Renal pelvis (tissue), 4 donors: ENCODE measurements around the gene PSD. TPM values are rescaled to one million over a fixed set of nuclear protein-coding genes. Genes with fewer than 3 reads are reported as not detected.

ENCODE experiments used
- DNase-seq: peaks from one replicate; pipeline ENCODE4 v3.0.0-alpha.2; 2013
- polyA plus RNA-seq, 3 donors: library from polyadenylated mRNA; unstranded; fragments of 120-200 nt; gene quantifications; one replicate each; pipeline ENCODE4 v1.2.1, GENCODE V29; 2013; ENCODE audit not compliant: insufficient read length in 3 of 3

Gene PSD
- polyA plus RNA-seq, 3 donors = 10.2 to 13.2 (median 12.2) TPM

- DNase-seq = no peak
These were observed 26.3 kb downstream of the PSD start for GRCh38 chr10:102392306-102392705.

- DNase-seq = no peak
These were observed 28.7 kb downstream of the PSD start for GRCh38 chr10:102389894-102390293.

GRCh38 chr10:102384606-102385429, 33.8 kb downstream of the PSD start:
- no peak for DNase-seq

- no peak for DNase-seq
These were observed 34.5 kb downstream of the PSD start for GRCh38 chr10:102384053-102384452.

GRCh38 chr10:102382871-102383270, 35.7 kb downstream of the PSD start:
- DNase-seq = no peak

- no peak for DNase-seq
These were observed 36.6 kb downstream of the PSD start for GRCh38 chr10:102381983-102382382.

- DNase-seq = no peak
These were observed 39.2 kb downstream of the PSD start for GRCh38 chr10:102379383-102379782.

- DNase-seq = no peak
These were observed 41.7 kb downstream of the PSD start for GRCh38 chr10:102376901-102377300.

GRCh38 chr10:102375867-102376266, 42.7 kb downstream of the PSD start:
- DNase-seq = no peak

GRCh38 chr10:102375250-102375649, 43.3 kb downstream of the PSD start:
- no peak for DNase-seq

GRCh38 chr10:102371295-102371694, 47.3 kb downstream of the PSD start:
- DNase-seq = no peak

GRCh38 chr10:102368077-102368476, 50.5 kb downstream of the PSD start:
- DNase-seq = no peak

- no peak for DNase-seq
These were observed 51.1 kb downstream of the PSD start for GRCh38 chr10:102367441-102367840.

GRCh38 chr10:102358712-102359382, 59.7 kb downstream of the PSD start:
- no peak for DNase-seq

- no peak for DNase-seq
These were observed 64.1 kb downstream of the PSD start for GRCh38 chr10:102354451-102354850.

Other genes starting within 250 kb of the PSD start
- gene ELOVL3, start 192.5 kb downstream of the PSD start, polyA plus RNA-seq = 1 to 10 TPM; 2.1 to 3.1 (median 2.2) TPM
- gene PITX3, start 177.3 kb downstream of the PSD start, polyA plus RNA-seq = 1 to 10 TPM; 1.0 to 1.4 (median 1.2) TPM
- gene GBF1, start 173.3 kb downstream of the PSD start, polyA plus RNA-seq = 10 to 100 TPM; 49.5 to 58.4 (median 53.6) TPM
- gene NFKB2, start 23.1 kb downstream of the PSD start, polyA plus RNA-seq = 10 to 100 TPM; 20.6 to 22.7 (median 21.4) TPM
- 10 to 100 TPM; 12.6 to 16.3 (median 14.8) TPM for gene FBXL15, start 2.1 kb upstream of the PSD start, polyA plus RNA-seq
- 10 to 100 TPM; 77.1 to 93.1 (median 91.5) TPM for gene CUEDC2, start 13.8 kb upstream of the PSD start, polyA plus RNA-seq
- gene C10orf95, start 32.8 kb upstream of the PSD start, polyA plus RNA-seq = 1 to 10 TPM; 1.0 to 2.4 (median 1.9) TPM
- 10 to 100 TPM; 78.4 to 96.4 (median 79.2) TPM for gene ACTR1A, start 83.9 kb upstream of the PSD start, polyA plus RNA-seq
- 10 to 100 TPM; 30.9 to 33.1 (median 31.2) TPM for gene SUFU, start 85.2 kb upstream of the PSD start, polyA plus RNA-seq
- gene TRIM8, start 225.7 kb upstream of the PSD start, polyA plus RNA-seq = 100 to 1,000 TPM; 136 to 140 (median 136) TPM